Measurements from ENCODE around the gene CLIC6.
A peak's percentile ranks its signal among the peaks of the same experiment; 100 is the strongest.
"Not testable (repeated sequence)": the region's sequence is repeated elsewhere in the genome, so short reads cannot be mapped to it uniquely, and the experiment has no call there.

Gene CLIC6

GRCh38 chr21:34661848-34662247 is 6.9 kb upstream of the CLIC6 start:
- no peak for DNase-seq

- no peak for DNase-seq
These were observed 1.0 kb upstream of the CLIC6 start for GRCh38 chr21:34667761-34668160.

- no peak for DNase-seq
These were observed 520 bp downstream of the CLIC6 start for GRCh38 chr21:34669149-34669879.

- not testable (repeated sequence) for DNase-seq
These were observed 1.1 kb downstream of the CLIC6 start for GRCh38 chr21:34669880-34670219.

GRCh38 chr21:34670220-34670961 is 1.6 kb downstream of the CLIC6 start:
- no peak for DNase-seq

GRCh38 chr21:34670962-34671348 is 2.2 kb downstream of the CLIC6 start:
- no peak for DNase-seq

GRCh38 chr21:34671462-34671861 is 2.7 kb downstream of the CLIC6 start:
- no peak for DNase-seq

GRCh38 chr21:34671891-34672290 is 3.1 kb downstream of the CLIC6 start:
- no peak for DNase-seq

- DNase-seq = no peak
These were observed 4.2 kb downstream of the CLIC6 start for GRCh38 chr21:34673006-34673405.

GRCh38 chr21:34674468-34674867 is 5.7 kb downstream of the CLIC6 start:
- DNase-seq = no peak

GRCh38 chr21:34675871-34676270 is 7.1 kb downstream of the CLIC6 start:
- DNase-seq = no peak

- no peak for DNase-seq
These were observed 10.3 kb downstream of the CLIC6 start for GRCh38 chr21:34679051-34679450.

GRCh38 chr21:34684174-34684876 is 15.5 kb downstream of the CLIC6 start:
- DNase-seq = no peak

GRCh38 chr21:34687065-34687464 is 18.3 kb downstream of the CLIC6 start:
- DNase-seq = no peak

GRCh38 chr21:34687745-34688144 is 19.0 kb downstream of the CLIC6 start:
- DNase-seq = no peak

GRCh38 chr21:34688145-34688544 is 19.4 kb downstream of the CLIC6 start:
- peak; percentile 48 for DNase-seq

- DNase-seq = no peak
These were observed 19.9 kb downstream of the CLIC6 start for GRCh38 chr21:34688715-34689114.

- peak; percentile 74 for DNase-seq
These were observed 21.4 kb downstream of the CLIC6 start for GRCh38 chr21:34690041-34690792.

GRCh38 chr21:34690793-34691175 is 22.0 kb downstream of the CLIC6 start:
- no peak for DNase-seq

- no peak for DNase-seq
These were observed 22.7 kb downstream of the CLIC6 start for GRCh38 chr21:34691390-34692032.

- DNase-seq = no peak
These were observed 23.7 kb downstream of the CLIC6 start for GRCh38 chr21:34692458-34693020.

- no peak for DNase-seq
These were observed 24.5 kb downstream of the CLIC6 start for GRCh38 chr21:34693192-34693810.
